HepG2 (cell line): Measurements from ENCODE around the gene CYP27B1. TPM values are rescaled to one million over a fixed set of nuclear protein-coding genes. Genes with fewer than 3 reads are reported as not detected.

Experiments used
- ATAC-seq: fragments of 200-7000 bp; cut with Tn5 transposase; 3 replicates; pipeline ENCODE4 v1.9.1; 2020; ENCODE audit warnings: mild to moderate bottlenecking, moderate library complexity
- BruUV-seq: library from RNA; stranded (reverse); fragments of 400-500 nt; replicated peaks from 2 replicates; lab custom pipeline; 2021; lab: Mats Ljungman, UMichigan
- CTCF ChIA-PET: fragments of 300-600 bp; formaldehyde crosslinking; extraction: SDS; loops from one replicate; lab custom pipeline; 2021; ENCODE audit warnings: low total read pairs, inconsistent platforms, low intra/inter-chr PET ratio; lab: Yijun Ruan, JAX
- POLR2A ChIA-PET: fragments of 350-600 bp; sonication (Branson Sonifier 250); formaldehyde crosslinking; loops from one replicate; lab custom pipeline; 2020; ENCODE audit warnings: antibody characterized with exemption, inconsistent platforms; lab: Yijun Ruan, JAX
- DNase-seq: peaks from one replicate; pipeline ENCODE4 v3.0.0-alpha.2; 2015; ENCODE audit warnings: low spot score
- FAIRE-seq: peaks from 3 replicates; lab custom pipeline; 2011; peaks lifted over from hg19 to GRCh38; lab: Jason Lieb, UNC
- H2AFZ ChIP-seq: one replicate; pipeline ENCODE4 v1.6.1; 2011; ENCODE audit warnings: low read length, inconsistent platforms
- H3K27ac ChIP-seq: fragments of 300-600 bp; 3 replicates; pipeline ENCODE4 v1.8.0; 2011; ENCODE audit warnings: mixed run types, mild to moderate bottlenecking, mixed read lengths, low read length, inconsistent platforms; ENCODE audit not compliant: insufficient read depth; ENCODE audit errors: extremely low read length
- H3K27me3 ChIP-seq, 2 experiments: fragments of 200-600 bp in 1 of 2; 2 replicates in 1 of 2; 3 replicates in 1 of 2; pipeline versions ENCODE4 v1.6.0 to v1.8.0; 2011; ENCODE audit warnings: low read length in 2 of 2, mild to moderate bottlenecking in 2 of 2, moderate library complexity in 2 of 2, inconsistent platforms in 1 of 2; ENCODE audit not compliant: insufficient read depth in 2 of 2, control insufficient read depth in 1 of 2
- H3K36me3 ChIP-seq, 2 experiments: fragments of 200-600 bp in 1 of 2; replicated peaks in 1 of 2; 2 replicates in 1 of 2; 3 replicates in 1 of 2; pipeline versions ENCODE4 v1.5.1 to v1.8.0; 2011; ENCODE audit warnings: low read length in 2 of 2, inconsistent platforms in 1 of 2; ENCODE audit not compliant: insufficient read depth in 2 of 2, control insufficient read depth in 1 of 2
- H3K4me1 ChIP-seq: 2 replicates; pipeline ENCODE4 v1.5.1; 2012; ENCODE audit warnings: low read length, inconsistent platforms; ENCODE audit not compliant: insufficient read depth
- H3K4me2 ChIP-seq: 2 replicates; pipeline ENCODE4 v1.6.0; 2011; ENCODE audit warnings: low read depth, low read length, inconsistent platforms
- H3K4me3 ChIP-seq, 3 experiments: fragments of 200-600 bp in 1 of 3; sonication (generic), shearing (Covaris generic) in 1 of 3; replicated peaks in 1 of 3; 2 replicates each; pipeline ENCODE4 v1.5.1; 2011 to 2016; ENCODE audit warnings: low read length in 3 of 3, inconsistent platforms in 2 of 3, low read depth in 2 of 3, mild to moderate bottlenecking in 2 of 3, control low read depth in 1 of 3, mixed read lengths in 1 of 3; ENCODE audit not compliant: insufficient read depth in 1 of 3
- H3K79me2 ChIP-seq: one replicate; pipeline ENCODE4 v1.6.1; 2011; ENCODE audit warnings: low read length, inconsistent platforms; ENCODE audit not compliant: insufficient read depth
- H3K9ac ChIP-seq: 2 replicates; pipeline ENCODE4 v1.6.0; 2011; ENCODE audit warnings: mild to moderate bottlenecking, low read depth, low read length, inconsistent platforms; ENCODE audit not compliant: insufficient read depth
- H3K9me3 ChIP-seq: 2 replicates; pipeline ENCODE4 v1.5.1; 2012; ENCODE audit warnings: mild to moderate bottlenecking, low read length
- H4K20me1 ChIP-seq: 2 replicates; pipeline ENCODE4 v1.6.0; 2011; ENCODE audit warnings: inconsistent platforms, mild to moderate bottlenecking, low read length, moderate library complexity; ENCODE audit not compliant: insufficient read depth
- ATM ChIP-seq: fragments of 450-650 bp; IDR thresholded peaks from 2 replicates; pipeline ENCODE4 v1.7.1; 2017; ENCODE audit warnings: mild to moderate bottlenecking, borderline replicate concordance
- BHLHE40 ChIP-seq: IDR thresholded peaks from 2 replicates; pipeline ENCODE4 v1.6.1; 2011; ENCODE audit warnings: low read length, improper control_type of control experiment
- DR1 ChIP-seq: sonication (generic); formaldehyde crosslinking; IDR thresholded peaks from 2 replicates; pipeline ENCODE4 v1.8.0; 2021; ENCODE audit warnings: mild to moderate bottlenecking, missing genetic modification reagents, inconsistent platforms
- HHEX ChIP-seq: IDR thresholded peaks from 2 replicates; pipeline ENCODE4 v1.6.1; 2016; ENCODE audit warnings: control low read depth
- MEIS2 ChIP-seq: sonication (generic); formaldehyde crosslinking; IDR thresholded peaks from 2 replicates; pipeline ENCODE4 v1.9.0; 2021; ENCODE audit warnings: mild to moderate bottlenecking, missing genetic modification reagents
- SAP130 ChIP-seq: IDR thresholded peaks from 2 replicates; pipeline ENCODE4 v1.6.1; 2016; ENCODE audit warnings: low read depth
- SYNCRIP ChIP-seq: fragments of 200-400 bp; formaldehyde crosslinking; IDR thresholded peaks from 2 replicates; pipeline ENCODE4 v1.6.1; 2018; ENCODE audit warnings: mild to moderate bottlenecking, low read depth, low read length; ENCODE audit not compliant: insufficient read depth
- WGBS: methylation state at CpG from one replicate; pipeline ENCODE4 v1.1.6; 2017; ENCODE audit warnings: low lambda C conversion rate; 5-methylcytosine and 5-hydroxymethylcytosine counted together
- in situ Hi-C: cut with HindIII; loops from 2 replicates; pipeline ENCODE4 v1.10.0; 2017; ENCODE audit warnings: low pct_unique_long_range_greater_than_20kb; ENCODE audit not compliant: extremely low pct_ligation_motif_present
- intact Hi-C: fragments of 100-400 bp; cut with micrococcal nuclease; formaldehyde crosslinking; loops from one replicate; pipeline ENCODE4 v1.10.0; 2022; ENCODE audit not compliant: unreplicated experiment
- polyA plus RNA-seq, 8 experiments: library from polyadenylated mRNA; depleted of rRNA in 3 of 8; stranded (reverse) in 7 of 8; unstranded in 1 of 8; fragments of >200 nt; fragmentation: Illumina TruSeq in 4 of 8; extraction: Trizol in 4 of 8; gene quantifications; 2 replicates each; pipeline versions ENCODE4 v1.2.1 to v1.2.3, GENCODE V29; 2011 to 2016; ENCODE audit warnings: low read depth in 4 of 8, missing spikeins in 1 of 8, mixed read lengths in 1 of 8; ENCODE audit not compliant: insufficient read depth in 1 of 8
- total RNA-seq, 5 experiments: library from RNA; depleted of rRNA; stranded (reverse); fragments of >200 nt; fragmentation: Illumina TruSeq; extraction: Trizol; gene quantifications; 2 replicates each; pipeline ENCODE4 v1.2.3, GENCODE V29; 2016; ENCODE audit warnings: low read depth in 1 of 5
- TF ChIP-seq, protein P1 (sequence below), 2 experiments: IDR thresholded peaks; 2 replicates each; pipeline ENCODE4 v1.6.1; 2011 to 2012; ENCODE audit warnings: low read length in 2 of 2, borderline replicate concordance in 1 of 2, low read depth in 1 of 2, mild to moderate bottlenecking in 1 of 2, moderate library complexity in 1 of 2

The CYP27B1 gene
- total and polyA plus RNA-seq, 2 of the 13 experiments (the other 11 are each of a cell fraction or from before 2014, with no cell fraction given), result 2.3 to 3.0 TPM

DNA sequence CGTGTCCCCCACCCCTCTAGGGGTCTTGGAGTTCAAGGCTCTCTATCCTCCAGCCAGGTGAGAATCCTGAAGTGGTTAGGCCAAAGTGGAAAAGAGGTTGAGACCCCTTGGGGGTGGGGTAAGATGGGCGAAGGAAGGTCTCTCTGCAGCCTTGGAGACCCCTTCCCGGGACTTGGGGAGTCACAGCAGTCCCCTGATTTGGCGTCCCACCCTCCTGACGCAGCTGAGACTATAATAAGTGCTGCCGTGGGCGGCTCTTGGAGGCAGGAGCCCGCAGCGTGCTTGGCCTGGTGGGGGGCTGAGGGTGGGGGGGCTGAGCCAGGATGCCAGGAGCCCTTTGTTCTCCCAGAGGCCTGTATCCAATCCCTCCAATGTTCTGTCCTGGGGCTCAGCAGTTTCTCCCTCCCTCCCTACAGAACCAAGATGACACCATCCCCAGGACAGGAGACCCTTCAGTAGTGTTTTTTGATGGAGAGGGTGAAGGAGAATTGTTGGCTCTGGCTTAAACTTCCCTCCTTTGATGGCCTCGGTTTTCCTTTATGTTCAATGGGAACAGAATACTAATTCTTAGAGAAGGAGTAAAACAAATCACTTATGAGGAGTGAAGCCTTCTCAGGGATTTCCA is 26.9 kb downstream of the CYP27B1 start:
- no peak overlapping the region for H3K4me3 ChIP-seq
- ChIA-PET CTCF (no interaction called here), POLR2A (no interaction called here)
- no peaks in the 10 kb centered on the region for H4K20me1 ChIP-seq
- no peaks in the 10 kb centered on the region for H3K79me2 ChIP-seq
- TF ChIP-seq ATM, result no peak
- TF ChIP-seq HHEX, result no peak
- TF ChIP-seq SAP130 (CRISPR knock-in tag), result no peak
- TF ChIP-seq, protein P1, sequence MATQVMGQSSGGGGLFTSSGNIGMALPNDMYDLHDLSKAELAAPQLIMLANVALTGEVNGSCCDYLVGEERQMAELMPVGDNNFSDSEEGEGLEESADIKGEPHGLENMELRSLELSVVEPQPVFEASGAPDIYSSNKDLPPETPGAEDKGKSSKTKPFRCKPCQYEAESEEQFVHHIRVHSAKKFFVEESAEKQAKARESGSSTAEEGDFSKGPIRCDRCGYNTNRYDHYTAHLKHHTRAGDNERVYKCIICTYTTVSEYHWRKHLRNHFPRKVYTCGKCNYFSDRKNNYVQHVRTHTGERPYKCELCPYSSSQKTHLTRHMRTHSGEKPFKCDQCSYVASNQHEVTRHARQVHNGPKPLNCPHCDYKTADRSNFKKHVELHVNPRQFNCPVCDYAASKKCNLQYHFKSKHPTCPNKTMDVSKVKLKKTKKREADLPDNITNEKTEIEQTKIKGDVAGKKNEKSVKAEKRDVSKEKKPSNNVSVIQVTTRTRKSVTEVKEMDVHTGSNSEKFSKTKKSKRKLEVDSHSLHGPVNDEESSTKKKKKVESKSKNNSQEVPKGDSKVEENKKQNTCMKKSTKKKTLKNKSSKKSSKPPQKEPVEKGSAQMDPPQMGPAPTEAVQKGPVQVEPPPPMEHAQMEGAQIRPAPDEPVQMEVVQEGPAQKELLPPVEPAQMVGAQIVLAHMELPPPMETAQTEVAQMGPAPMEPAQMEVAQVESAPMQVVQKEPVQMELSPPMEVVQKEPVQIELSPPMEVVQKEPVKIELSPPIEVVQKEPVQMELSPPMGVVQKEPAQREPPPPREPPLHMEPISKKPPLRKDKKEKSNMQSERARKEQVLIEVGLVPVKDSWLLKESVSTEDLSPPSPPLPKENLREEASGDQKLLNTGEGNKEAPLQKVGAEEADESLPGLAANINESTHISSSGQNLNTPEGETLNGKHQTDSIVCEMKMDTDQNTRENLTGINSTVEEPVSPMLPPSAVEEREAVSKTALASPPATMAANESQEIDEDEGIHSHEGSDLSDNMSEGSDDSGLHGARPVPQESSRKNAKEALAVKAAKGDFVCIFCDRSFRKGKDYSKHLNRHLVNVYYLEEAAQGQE (IDR thresholded peaks at IDR 0.05; ENCODE audit: borderline replicate concordance in 1 of 2, low read depth in 1 of 2, low read length in 2 of 2), result no peak
- TF ChIP-seq SYNCRIP, result no peak
- no peak for TF ChIP-seq DR1 (CRISPR knock-in tag)
- TF ChIP-seq MEIS2 (CRISPR knock-in tag), result no peak
- no peak for TF ChIP-seq BHLHE40
- no peak overlapping the region for H3K9ac ChIP-seq
- ATAC-seq, result no peak
- H3K27me3 ChIP-seq, result peaks cover 12 to 44% of the 10 kb centered on the region in 2 experiments; a peak in 4 of 5 replicates
- H3K4me1 ChIP-seq, result peaks cover 59% of the 10 kb centered on the region
- H3K9me3 ChIP-seq, result no peaks in the 10 kb centered on the region
- intact Hi-C loops, result loop anchor here (5.0 kb wide), 2 partner anchors 48 to 158 kb away; partner anchors contain the start of gene OS9
- H3K4me2 ChIP-seq, result no peak overlapping the region
- H3K36me3 ChIP-seq, result no peaks in the 10 kb centered on the region
- in situ Hi-C loops, result no loop called here
- no peak for DNase-seq
- H3K27ac ChIP-seq, result no peak overlapping the region
- WGBS, result 3% methylated on average over 2 of the region's 10 CpGs
- no TSS peak for BruUV-seq
- no peak overlapping the region for H2AFZ ChIP-seq
- FAIRE-seq, result no peak
